ENCODE measurements around the gene ZNF516.

The ZNF516 gene

GRCh38 chr18:76452357-76452756 is 42.7 kb downstream of the ZNF516 start:
- DNase-seq, result no peak

GRCh38 chr18:76451396-76452331 is 43.4 kb downstream of the ZNF516 start:
- DNase-seq, result no peak

GRCh38 chr18:76450452-76451395 is 44.3 kb downstream of the ZNF516 start:
- no peak for DNase-seq

GRCh38 chr18:76449111-76449453 is 46.0 kb downstream of the ZNF516 start:
- no peak for DNase-seq

- DNase-seq, result no peak
These were observed 46.6 kb downstream of the ZNF516 start for GRCh38 chr18:76448256-76449110.

- no peak for DNase-seq
These were observed 47.7 kb downstream of the ZNF516 start for GRCh38 chr18:76447258-76447890.

GRCh38 chr18:76446321-76447257 is 48.5 kb downstream of the ZNF516 start:
- DNase-seq, result no peak

GRCh38 chr18:76445741-76446232 is 49.3 kb downstream of the ZNF516 start:
- no peak for DNase-seq

GRCh38 chr18:76445275-76445674 is 49.8 kb downstream of the ZNF516 start:
- DNase-seq, result no peak

GRCh38 chr18:76444446-76445105 is 50.5 kb downstream of the ZNF516 start:
- DNase-seq, result no peak

GRCh38 chr18:76443519-76444445 is 51.3 kb downstream of the ZNF516 start:
- DNase-seq, result no peak

GRCh38 chr18:76442413-76443171 is 52.5 kb downstream of the ZNF516 start:
- no peak for DNase-seq

- no peak for DNase-seq
These were observed 53.2 kb downstream of the ZNF516 start for GRCh38 chr18:76441668-76442412.

GRCh38 chr18:76441002-76441667 is 53.9 kb downstream of the ZNF516 start:
- no peak for DNase-seq

- no peak for DNase-seq
These were observed 57.1 kb downstream of the ZNF516 start for GRCh38 chr18:76437910-76438309.

GRCh38 chr18:76437011-76437410 is 58.0 kb downstream of the ZNF516 start:
- DNase-seq, result no peak

GRCh38 chr18:76436342-76436741 is 58.7 kb downstream of the ZNF516 start:
- no peak for DNase-seq
